GM12892 (cell line): Measurements from ENCODE around the gene ACVR1B.

Source experiments
- DNase-seq: peaks from one replicate; pipeline ENCODE4 v3.0.0; 2011; ENCODE audit not compliant: insufficient read length
- FAIRE-seq: peaks from 2 replicates; lab custom pipeline; 2011; peaks lifted over from hg19 to GRCh38; lab: Jason Lieb, UNC
- POLR2A ChIP-seq: IDR thresholded peaks from 2 replicates; pipeline ENCODE4 v1.6.1; 2011; ENCODE audit warnings: low read depth, low read length, control low read depth
- POLR2AphosphoS5 ChIP-seq: IDR thresholded peaks from 2 replicates; pipeline ENCODE4 v1.6.1; 2011; ENCODE audit warnings: low read depth, low read length, control low read depth
- TAF1 ChIP-seq: IDR thresholded peaks from 2 replicates; pipeline ENCODE4 v1.6.1; 2011; ENCODE audit warnings: low read depth, mild to moderate bottlenecking, control low read depth, low read length, borderline replicate concordance

Gene ACVR1B

GRCh38 chr12:51934080-51934479 is 17.4 kb upstream of the ACVR1B start:
- TF ChIP-seq POLR2AphosphoS5 (no peak), TAF1 (no peak), POLR2A (no peak)
- DNase-seq, result no peak
- no peak for FAIRE-seq

GRCh38 chr12:51937926-51938325 is 13.6 kb upstream of the ACVR1B start:
- DNase-seq (no peak), FAIRE-seq (no peak)
- no peak for TF ChIP-seq TAF1
- no peak for TF ChIP-seq POLR2A
- TF ChIP-seq POLR2AphosphoS5, result no peak

GRCh38 chr12:51938726-51939125 is 12.8 kb upstream of the ACVR1B start:
- DNase-seq (no peak), FAIRE-seq (no peak)
- TF ChIP-seq POLR2A (no peak), TAF1 (no peak), POLR2AphosphoS5 (no peak)

- TF ChIP-seq TAF1 (no peak), POLR2AphosphoS5 (no peak), POLR2A (no peak)
- DNase-seq (no peak), FAIRE-seq (no peak)
Measured at GRCh38 chr12:51941011-51941581, 10.4 kb upstream of the ACVR1B start.

GRCh38 chr12:51941604-51942003 is 9.9 kb upstream of the ACVR1B start:
- DNase-seq (no peak), FAIRE-seq (no peak)
- TF ChIP-seq POLR2A (no peak), POLR2AphosphoS5 (no peak), TAF1 (no peak)

- no peak for FAIRE-seq
Measured at GRCh38 chr12:51942056-51942455, 9.4 kb upstream of the ACVR1B start.

GRCh38 chr12:51942501-51943000 is 8.9 kb upstream of the ACVR1B start:
- no peak for FAIRE-seq
- no peak for DNase-seq
- TF ChIP-seq POLR2AphosphoS5, result no peak
- TF ChIP-seq TAF1, result no peak
- TF ChIP-seq POLR2A, result no peak

More at GRCh38 chr12:51942056-51942455, 9.4 kb upstream of the ACVR1B start:
- DNase-seq, result no peak
- TF ChIP-seq POLR2A, result no peak
- no peak for TF ChIP-seq TAF1
- no peak for TF ChIP-seq POLR2AphosphoS5

GRCh38 chr12:51943346-51943745 is 8.2 kb upstream of the ACVR1B start:
- no peak for FAIRE-seq
- DNase-seq, result no peak
- TF ChIP-seq TAF1 (no peak), POLR2A (no peak), POLR2AphosphoS5 (no peak)

GRCh38 chr12:51944608-51945233 is 6.8 kb upstream of the ACVR1B start:
- DNase-seq, result no peak
- no peak for TF ChIP-seq POLR2AphosphoS5
- FAIRE-seq, result no peak

GRCh38 chr12:51947246-51947996 is 4.1 kb upstream of the ACVR1B start:
- no peak for DNase-seq
- FAIRE-seq, result no peak
- TF ChIP-seq POLR2A (no peak), POLR2AphosphoS5 (no peak), TAF1 (no peak)

GRCh38 chr12:51948066-51948465 is 3.4 kb upstream of the ACVR1B start:
- no peak for DNase-seq
- TF ChIP-seq POLR2AphosphoS5 (no peak), TAF1 (no peak), POLR2A (no peak)
- no peak for FAIRE-seq
